HG02981 (cell line): ENCODE measurements around the gene OR2A12.
"Not testable (repeated sequence)": the region's sequence is repeated elsewhere in the genome, so short reads cannot be mapped to it uniquely, and the experiment has no call there.

Experiments used
- ATAC-seq: cut with Tn5 transposase; IDR thresholded peaks from one replicate; pipeline ENCODE4 v1.9.1; 2021; ENCODE audit warnings: mild to moderate bottlenecking, moderate library complexity; ENCODE audit not compliant: unreplicated experiment

OR2A12 gene

DNA sequence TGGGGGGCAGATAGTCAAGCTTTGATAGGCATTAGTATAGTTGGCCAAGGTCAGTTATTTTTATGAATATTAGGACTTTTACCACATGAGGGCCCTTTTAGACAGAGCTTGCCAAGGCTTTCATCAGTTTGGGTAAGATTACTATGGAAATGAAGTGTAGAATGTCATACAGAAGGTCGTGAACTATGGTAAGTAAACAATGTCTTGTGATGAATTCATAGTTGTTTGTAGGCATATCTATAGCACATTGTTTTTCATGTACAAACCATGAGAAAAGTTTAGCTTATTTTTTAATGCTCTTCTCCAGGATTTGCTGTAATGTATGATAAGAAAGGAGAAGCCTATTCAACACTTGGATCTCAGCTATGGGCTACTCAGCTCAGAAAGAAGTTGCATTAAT is 27.6 kb downstream of the OR2A12 start:
- no peak for ATAC-seq

- no peak for ATAC-seq
Observed at GRCh38 chr7:144118341-144118740, 32.3 kb downstream of the OR2A12 start.

- ATAC-seq, result no peak
Observed at GRCh38 chr7:144122876-144123275, 36.8 kb downstream of the OR2A12 start, which contains the start of gene OR2A14. Gene OR2A14 (plus strand): TSS chr7:144123176. CDS start chr7:144129113, 5,937 bp downstream.

DNA sequence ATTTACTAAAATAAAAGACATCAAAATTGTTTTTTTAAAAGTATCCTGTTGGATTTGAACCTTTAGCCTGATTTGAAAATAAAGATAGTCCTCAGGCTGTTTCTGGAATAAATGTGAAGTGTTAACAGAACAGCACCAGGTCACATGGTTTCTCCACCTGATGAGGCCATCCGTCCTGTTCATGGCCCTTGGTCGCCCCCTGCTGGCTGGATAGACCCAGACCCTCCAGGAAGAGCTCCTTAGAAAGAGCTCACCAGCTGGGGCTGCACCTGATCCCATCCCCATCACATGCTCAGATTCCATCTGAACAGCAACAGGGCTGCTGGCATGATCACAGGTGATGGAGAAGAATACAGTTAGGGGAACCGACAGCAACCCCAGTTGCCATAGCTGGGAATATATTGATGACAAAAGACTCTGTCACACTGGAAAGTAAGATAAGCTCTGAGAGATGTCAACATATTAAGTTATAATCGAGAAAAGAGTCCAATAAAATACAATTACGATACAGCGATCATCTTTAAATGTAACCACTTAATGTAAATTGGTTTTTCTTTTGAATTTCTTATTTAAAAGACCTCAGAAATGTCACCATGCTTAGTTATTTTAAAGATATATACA is 41.7 kb downstream of the OR2A12 start:
- peak; percentile 100 for ATAC-seq

DNA sequence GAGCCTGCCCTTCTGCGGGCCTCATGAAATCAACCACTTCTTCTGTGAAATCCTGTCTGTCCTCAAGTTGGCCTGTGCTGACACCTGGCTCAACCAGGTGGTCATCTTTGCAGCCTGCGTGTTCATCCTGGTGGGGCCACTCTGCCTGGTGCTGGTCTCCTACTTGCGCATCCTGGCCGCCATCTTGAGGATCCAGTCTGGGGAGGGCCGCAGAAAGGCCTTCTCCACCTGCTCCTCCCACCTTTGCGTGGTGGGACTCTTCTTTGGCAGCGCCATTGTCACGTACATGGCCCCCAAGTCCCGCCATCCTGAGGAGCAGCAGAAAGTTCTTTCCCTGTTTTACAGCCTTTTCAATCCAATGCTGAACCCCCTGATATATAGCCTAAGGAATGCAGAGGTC is 43.5 kb downstream of the OR2A12 start:
- not testable (repeated sequence) for ATAC-seq

DNA sequence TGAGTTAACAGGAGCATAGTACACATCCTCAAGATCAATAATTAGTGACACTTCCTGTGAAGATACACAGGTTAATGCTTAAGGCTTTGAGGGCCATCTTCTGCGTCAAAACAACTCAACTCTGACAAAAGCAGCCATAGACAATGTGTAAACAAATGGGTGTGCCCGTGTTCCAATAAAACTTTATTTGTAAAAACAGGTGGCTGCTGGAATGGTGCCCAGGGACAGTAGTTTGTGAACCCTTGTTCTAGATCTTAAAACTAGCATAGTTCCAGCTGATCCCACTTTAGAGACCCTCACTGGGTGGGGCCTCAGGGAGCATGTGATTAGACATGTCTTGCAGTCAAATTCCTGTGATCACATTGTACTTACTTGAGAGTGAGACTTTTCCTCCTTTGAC is 44.7 kb downstream of the OR2A12 start:
- ATAC-seq, result no peak

DNA sequence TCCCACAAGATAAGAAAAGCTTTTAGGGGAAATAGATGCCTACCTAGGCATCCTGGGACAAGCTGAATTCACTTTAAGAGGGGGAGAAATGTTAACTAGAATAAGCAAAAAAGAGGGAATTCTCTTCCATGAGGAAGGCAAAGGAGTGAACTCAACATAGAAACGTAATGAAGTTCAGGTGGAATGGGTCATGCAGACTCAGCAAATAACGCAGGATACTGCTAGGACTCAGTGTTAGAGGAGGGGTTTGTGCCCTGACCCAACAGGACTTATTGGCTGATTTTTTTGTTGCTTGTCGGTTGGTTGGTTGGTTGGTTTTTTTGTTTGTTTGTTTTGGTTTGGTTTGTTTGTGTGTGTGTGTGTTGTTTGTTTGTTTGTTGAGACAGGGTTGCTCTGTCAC is 46.2 kb downstream of the OR2A12 start:
- no peak for ATAC-seq

DNA sequence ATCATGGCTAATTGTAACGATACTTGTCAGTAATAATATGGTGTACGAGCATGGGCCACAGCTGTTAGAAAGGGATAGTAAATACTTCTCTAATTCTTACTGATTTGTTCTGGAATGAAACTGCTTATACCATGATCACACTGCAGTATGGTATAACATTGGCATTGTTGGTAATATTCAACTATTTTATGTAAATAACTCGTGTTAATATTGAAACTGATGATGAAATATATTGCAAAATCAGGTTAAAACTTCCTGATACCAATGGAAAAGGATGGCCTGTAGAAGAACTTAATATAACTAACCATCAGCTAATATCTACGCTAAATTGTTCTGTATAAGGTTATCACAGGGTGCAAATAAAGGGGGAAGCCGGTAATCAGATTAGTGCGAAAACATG is 47.2 kb downstream of the OR2A12 start:
- ATAC-seq, result no peak

DNA sequence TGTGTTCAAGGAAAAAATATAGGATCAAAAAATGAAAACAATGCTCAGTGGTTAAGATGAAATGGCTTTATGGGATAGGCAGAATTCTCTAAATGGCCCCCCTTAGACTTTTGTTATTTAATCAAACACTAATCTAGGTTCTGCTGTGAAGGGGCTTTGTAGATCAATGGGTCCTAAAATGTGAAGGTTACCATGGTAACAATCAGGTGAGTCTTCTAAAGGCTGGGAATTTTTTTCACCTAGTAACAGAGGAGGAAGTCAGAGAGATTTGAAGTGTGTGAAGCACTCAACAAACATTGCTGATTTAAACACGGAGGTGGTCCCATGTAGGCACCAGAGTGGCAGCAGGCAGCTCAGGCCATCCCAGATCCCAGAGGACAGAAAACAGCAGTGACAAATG is 48.0 kb downstream of the OR2A12 start:
- ATAC-seq, result no peak

DNA sequence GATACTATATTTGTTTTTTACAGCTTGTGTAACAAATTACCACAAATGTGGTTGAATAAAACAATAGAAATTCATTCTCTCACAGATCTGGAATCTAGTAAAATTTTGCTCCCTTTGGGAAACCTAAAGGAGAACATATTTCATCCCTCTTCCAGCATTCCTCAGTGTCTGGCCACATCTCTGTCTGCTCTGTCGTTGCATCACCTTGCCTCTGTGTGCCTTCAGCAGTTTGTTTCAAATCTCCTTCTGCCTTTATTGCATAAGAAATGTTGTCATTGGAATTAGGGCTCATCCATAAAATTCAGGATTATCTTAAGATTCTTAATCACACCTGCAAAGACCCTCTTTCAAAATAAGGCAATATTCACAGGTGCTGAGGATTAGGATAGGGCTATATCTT is 51.4 kb downstream of the OR2A12 start:
- no peak for ATAC-seq

GRCh38 chr7:144142187-144142586 is 56.1 kb downstream of the OR2A12 start:
- ATAC-seq, result no peak

- ATAC-seq, result no peak
Observed at GRCh38 chr7:144144426-144144825, 58.3 kb downstream of the OR2A12 start.

- no peak for ATAC-seq
Observed at GRCh38 chr7:144148224-144148827, 62.2 kb downstream of the OR2A12 start.
